IMR-90 (cell line): ENCODE measurements around the gene DCAF15. TPM values are rescaled to one million over a fixed set of nuclear protein-coding genes. Genes with fewer than 3 reads are reported as not detected.
A peak's percentile ranks its signal among the peaks of the same experiment; 100 is the strongest.

Experiments
- ATAC-seq: fragments of 200-7000 bp; cut with Tn5 transposase; 2 replicates; pipeline ENCODE4 v1.9.1; 2020; ENCODE audit warnings: low read depth, mild to moderate bottlenecking, moderate library complexity
- BruUV-seq: library from RNA; stranded (reverse); fragments of 400-500 nt; replicated peaks from 2 replicates; lab custom pipeline; 2021; lab: Mats Ljungman, UMichigan
- CTCF ChIA-PET: fragments of 300-600 bp; formaldehyde crosslinking; extraction: SDS; loops from one replicate; lab custom pipeline; 2021; ENCODE audit warnings: antibody characterized with exemption; lab: Yijun Ruan, JAX
- POLR2A ChIA-PET: fragments of 300-600 bp; sonication (Branson Sonifier 250); formaldehyde crosslinking; loops from one replicate; lab custom pipeline; 2022; ENCODE audit warnings: antibody characterized with exemption; ENCODE audit not compliant: unreplicated experiment; lab: Charles Lee
- DNase-seq: peaks from one replicate; pipeline ENCODE4 v3.0.0; 2013
- H2AFZ ChIP-seq: replicated peaks from 2 replicates; pipeline ENCODE3; 2013; ENCODE audit warnings: low read length, mild to moderate bottlenecking; ENCODE audit not compliant: poor library complexity
- H2AK5ac ChIP-seq: 2 replicates; pipeline ENCODE4 v1.6.1; 2013; ENCODE audit warnings: low read depth, low read length, inconsistent platforms
- H2AK9ac ChIP-seq: replicated peaks from 2 replicates; pipeline ENCODE3; 2013; ENCODE audit warnings: mild to moderate bottlenecking, low read depth, low read length, moderate library complexity; ENCODE audit not compliant: poor library complexity
- H2BK120ac ChIP-seq: 2 replicates; pipeline ENCODE4 v1.6.1; 2013; ENCODE audit warnings: low read depth, low read length, inconsistent platforms
- H2BK15ac ChIP-seq: 3 replicates; pipeline ENCODE4 v1.6.1; 2013; ENCODE audit warnings: low read depth, low read length, inconsistent platforms
- H2BK20ac ChIP-seq: 2 replicates; pipeline ENCODE4 v1.6.1; 2013; ENCODE audit warnings: low read depth, mild to moderate bottlenecking, inconsistent platforms, low read length, moderate library complexity
- H2BK5ac ChIP-seq: 2 replicates; pipeline ENCODE4 v1.6.1; 2013; ENCODE audit warnings: mild to moderate bottlenecking, low read depth, low read length, inconsistent platforms; ENCODE audit not compliant: poor library complexity, severe bottlenecking
- H3K14ac ChIP-seq: replicated peaks from 2 replicates; pipeline ENCODE4 v1.6.1; 2013; ENCODE audit warnings: low read depth, low read length, inconsistent platforms
- H3K18ac ChIP-seq: 2 replicates; pipeline ENCODE4 v1.6.1; 2013; ENCODE audit warnings: low read depth, low read length, control low read depth
- H3K23ac ChIP-seq: 2 replicates; pipeline ENCODE4 v1.6.1; 2013; ENCODE audit warnings: low read depth, low read length, inconsistent platforms
- H3K27ac ChIP-seq: 2 replicates; pipeline ENCODE4 v1.5.1; 2013; ENCODE audit warnings: mild to moderate bottlenecking, control low read depth, low read length; ENCODE audit not compliant: insufficient read depth
- H3K27me3 ChIP-seq: 2 replicates; pipeline ENCODE4 v1.6.1; 2013; ENCODE audit warnings: low read length; ENCODE audit not compliant: control insufficient read depth, insufficient read depth
- H3K36me3 ChIP-seq: 2 replicates; pipeline ENCODE4 v1.6.1; 2013; ENCODE audit warnings: low read length, mixed read lengths; ENCODE audit not compliant: control insufficient read depth, insufficient read depth
- H3K4ac ChIP-seq: 2 replicates; pipeline ENCODE4 v1.6.1; 2013; ENCODE audit warnings: low read depth, low read length, inconsistent platforms
- H3K4me1 ChIP-seq: 2 replicates; pipeline ENCODE4 v1.6.1; 2013; ENCODE audit warnings: low read length, mixed read lengths; ENCODE audit not compliant: control insufficient read depth, insufficient read depth
- H3K4me2 ChIP-seq: 2 replicates; pipeline ENCODE4 v1.6.1; 2013; ENCODE audit warnings: low read depth, mild to moderate bottlenecking, control low read depth, low read length, moderate library complexity
- H3K4me3 ChIP-seq: 2 replicates; pipeline ENCODE4 v1.5.1; 2013; ENCODE audit warnings: low read depth, mild to moderate bottlenecking, control low read depth, low read length, moderate library complexity; ENCODE audit not compliant: insufficient read depth
- H3K56ac ChIP-seq: 2 replicates; pipeline ENCODE4 v1.6.1; 2013; ENCODE audit warnings: low read length, inconsistent platforms; ENCODE audit not compliant: insufficient read depth; ENCODE audit errors: extremely low read depth
- H3K79me1 ChIP-seq, 2 experiments: 2 replicates each; pipeline ENCODE4 v1.6.1; 2013; ENCODE audit warnings: low read length in 2 of 2, inconsistent platforms in 1 of 2, low read depth in 1 of 2
- H3K9ac ChIP-seq: 2 replicates; pipeline ENCODE4 v1.6.1; 2013; ENCODE audit warnings: low read depth, low read length, control low read depth
- H3K9me1 ChIP-seq: 2 replicates; pipeline ENCODE4 v1.6.1; 2013; ENCODE audit warnings: low read length, inconsistent platforms; ENCODE audit not compliant: insufficient read depth
- H3K9me3 ChIP-seq: 2 replicates; pipeline ENCODE4 v1.6.1; 2013; ENCODE audit warnings: low read length; ENCODE audit not compliant: control insufficient read depth, insufficient read depth
- H4K20me1 ChIP-seq: 2 replicates; pipeline ENCODE4 v1.6.1; 2013; ENCODE audit warnings: low read length, inconsistent platforms; ENCODE audit not compliant: insufficient read depth
- H4K5ac ChIP-seq: 2 replicates; pipeline ENCODE4 v1.6.1; 2013; ENCODE audit warnings: mild to moderate bottlenecking, low read depth, low read length, control low read depth
- H4K8ac ChIP-seq, 2 experiments: 2 replicates each; pipeline ENCODE4 v1.6.1; 2013; ENCODE audit warnings: low read depth in 2 of 2, low read length in 2 of 2, control low read depth in 1 of 2, inconsistent platforms in 1 of 2
- H4K91ac ChIP-seq: 2 replicates; pipeline ENCODE4 v1.6.1; 2013; ENCODE audit warnings: low read depth, low read length, inconsistent platforms; ENCODE audit not compliant: insufficient read depth
- CEBPB ChIP-seq: IDR thresholded peaks from 2 replicates; pipeline ENCODE4 v1.6.1; 2012; ENCODE audit warnings: low read depth, low read length, improper control_type of control experiment
- CHD1 ChIP-seq: IDR thresholded peaks from 2 replicates; pipeline ENCODE4 v1.6.1; 2012; ENCODE audit warnings: low read depth, low read length, improper control_type of control experiment
- CTCF ChIP-seq: conservative IDR thresholded peaks from 2 replicates; pipeline ENCODE4 v1.5.1; 2012; ENCODE audit warnings: mild to moderate bottlenecking, low read depth, low read length, improper control_type of control experiment
- FOS ChIP-seq: fragments of 150-350 bp; IDR thresholded peaks from 2 replicates; pipeline ENCODE4 v1.6.1; 2016; ENCODE audit warnings: low read depth, low read length
- MAFK ChIP-seq: IDR thresholded peaks from 2 replicates; pipeline ENCODE4 v1.6.1; 2012; ENCODE audit warnings: low read depth, low read length, improper control_type of control experiment
- MXI1 ChIP-seq: IDR thresholded peaks from 2 replicates; pipeline ENCODE4 v1.6.1; 2012; ENCODE audit warnings: low read depth, mild to moderate bottlenecking, low read length, moderate library complexity, borderline replicate concordance
- NFE2L2 ChIP-seq: fragments of 150-350 bp; IDR thresholded peaks from 2 replicates; pipeline ENCODE4 v1.6.1; 2016; ENCODE audit warnings: low read depth, mild to moderate bottlenecking, low read length
- POLR2A ChIP-seq: IDR thresholded peaks from 2 replicates; pipeline ENCODE4 v1.6.1; 2012; ENCODE audit warnings: mild to moderate bottlenecking, low read depth, low read length
- RAD21 ChIP-seq: IDR thresholded peaks from 2 replicates; pipeline ENCODE4 v1.6.1; 2012; ENCODE audit warnings: low read length, improper control_type of control experiment
- RCOR1 ChIP-seq: IDR thresholded peaks from 2 replicates; pipeline ENCODE4 v1.6.1; 2012; ENCODE audit warnings: mild to moderate bottlenecking, low read length, improper control_type of control experiment; ENCODE audit not compliant: insufficient replicate concordance
- RFX5 ChIP-seq: IDR thresholded peaks from 2 replicates; pipeline ENCODE4 v1.8.0; 2012; ENCODE audit warnings: low read depth, mild to moderate bottlenecking, low read length, moderate library complexity
- USF2 ChIP-seq: fragments of 150-350 bp; IDR thresholded peaks from 2 replicates; pipeline ENCODE4 v1.6.1; 2017; ENCODE audit warnings: mild to moderate bottlenecking, antibody characterized with exemption, low read length, low read depth
- WGBS, 2 experiments: methylation state at CpG; one replicate each; pipeline versions ENCODE4 v1.1.5 to v1.1.7; 2013; ENCODE audit warnings: missing lambda C conversion rate in 2 of 2; ENCODE audit not compliant: insufficient read length in 1 of 2; ENCODE audit errors: extremely low coverage in 2 of 2; 5-methylcytosine and 5-hydroxymethylcytosine counted together
- dilution Hi-C: fragments of 300-500 bp; cut with HindIII; formaldehyde crosslinking; loops from one replicate; pipeline ENCODE4 v1.14.3; 2018; ENCODE audit warnings: low sequenced_read_pairs; ENCODE audit not compliant: unreplicated experiment
- in situ Hi-C: fragments of 300-500 bp; cut with MboI; formaldehyde crosslinking; loops from 3 replicates; pipeline ENCODE4 v1.14.3; 2019; ENCODE audit warnings: low sequenced_read_pairs, inconsistent platforms, mixed read lengths
- intact Hi-C: fragments of 100-400 bp; cut with micrococcal nuclease; formaldehyde crosslinking; loops from 2 replicates; pipeline ENCODE4 v1.10.0; 2022
- polyA plus RNA-seq, 3 experiments: library from polyadenylated mRNA; depleted of rRNA; stranded (reverse); fragments of >200 nt; gene quantifications; 2 replicates each; pipeline ENCODE4 v1.2.3, GENCODE V29; 2012; ENCODE audit warnings: low replicate concordance in 1 of 3
- total RNA-seq: library from RNA; depleted of rRNA; stranded (reverse); fragments of >200 nt; gene quantifications from 2 replicates; pipeline ENCODE4 v1.2.3, GENCODE V29; 2012

The DCAF15 gene
- total and polyA plus RNA-seq, 2 of the 4 experiments (the other 2 are of a cell fraction): 6.8 to 31.0 TPM

- H2BK20ac ChIP-seq: no peak overlapping the region
- 93% methylated on average over 31 of the region's 42 CpGs; no CpG with 5 or more reads in 1 of the 2 experiments for WGBS, 2 experiments
- no peaks in the 10 kb centered on the region for H4K20me1 ChIP-seq
- no peak overlapping the region for H2AFZ ChIP-seq
- intact Hi-C loops (no loop called here), in situ Hi-C loops (no loop called here), dilution Hi-C loops (no loop called here)
- no peak overlapping the region for H3K4ac ChIP-seq
- POLR2A ChIA-PET: no interaction called here
- TF ChIP-seq FOS (no peak), RCOR1 (no peak), USF2 (no peak), RAD21 (no peak), MAFK (no peak), CTCF (no peak), MXI1 (no peak), CEBPB (no peak), NFE2L2 (no peak), RFX5 (no peak), POLR2A (no peak), CHD1 (no peak)
- H3K4me1 ChIP-seq: peaks cover 2% of the 10 kb centered on the region; the same call in 1 of the 2 replicates
- no peak overlapping the region for H3K23ac ChIP-seq
- no peak overlapping the region for H2BK5ac ChIP-seq
- ATAC-seq (no peak), DNase-seq (no peak)
- no peaks in the 10 kb centered on the region for H3K27me3 ChIP-seq
- H3K4me2 ChIP-seq: no peak overlapping the region
- no peak overlapping the region for H3K18ac ChIP-seq
- H2BK120ac ChIP-seq: no peak overlapping the region
- peaks cover 0 to 4% of the 10 kb centered on the region in 2 experiments; a peak in 1 of 4 replicates for H3K79me1 ChIP-seq
- peaks cover 5% of the 10 kb centered on the region for H3K9me1 ChIP-seq
- no peak overlapping the region for H3K9ac ChIP-seq
- H2AK5ac ChIP-seq: no peak overlapping the region
- no peak overlapping the region for H3K56ac ChIP-seq
- BruUV-seq: no TSS peak
- no peak overlapping the region for H4K8ac ChIP-seq
- no peak overlapping the region for H3K14ac ChIP-seq
- no peak overlapping the region for H4K91ac ChIP-seq
- no peak overlapping the region for H4K5ac ChIP-seq
- no peaks in the 10 kb centered on the region for H3K9me3 ChIP-seq
- H3K36me3 ChIP-seq: peaks cover 24% of the 10 kb centered on the region
- no peak overlapping the region for H3K27ac ChIP-seq
- H2AK9ac ChIP-seq: peak overlapping the region; percentile 24
- H2BK15ac ChIP-seq: no peak overlapping the region
- no peak overlapping the region for H3K4me3 ChIP-seq
- CTCF ChIA-PET: no interaction called here
Observed at GRCh38 chr19:13932911-13933393, 19.4 kb upstream of the DCAF15 start.
